ENCODE data around the gene MYL10. TPM values are rescaled to one million over a fixed set of nuclear protein-coding genes. Genes with fewer than 3 reads are reported as not detected.

The MYL10 gene
- total and polyA plus RNA-seq, 2 of the 8 experiments (the other 6 are each of a cell fraction or from before 2014, with no cell fraction given): 0.18 TPM; not detected in 1

DNA sequence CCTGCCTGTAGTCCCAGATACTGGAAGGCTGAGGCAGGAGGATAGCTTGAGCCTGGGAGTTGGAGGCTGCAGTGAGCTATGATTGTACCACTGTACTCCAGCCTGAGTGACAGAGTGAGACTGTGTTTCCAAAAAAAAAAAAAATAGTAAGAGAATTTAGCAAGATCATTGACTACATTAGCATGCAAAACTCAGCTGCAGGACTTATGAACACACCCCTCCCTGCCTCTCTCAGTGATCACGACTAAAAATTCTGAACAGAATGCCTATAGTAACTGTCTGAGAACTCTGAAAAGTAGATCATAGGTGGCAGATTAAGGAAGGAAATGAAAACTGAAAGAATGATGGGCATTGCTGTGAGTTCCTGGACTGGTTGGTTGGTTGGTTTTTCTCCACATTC is 50.5 kb downstream of the MYL10 start:
- no peak for FAIRE-seq
- ChIA-PET CTCF (ENCODE audit: partially characterized antibody) (interaction anchor here (0.6 to 1.7 kb wide), 3 partner anchors 102 to 693 kb away, joined by 3 to 4 read pairs (median 4); no protein-coding TSS in a partner anchor), POLR2A (ENCODE audit: partially characterized antibody) (interaction anchor here (0.8 kb wide), 1 partner anchor 176 kb away, joined by 3 read pairs; no protein-coding TSS in a partner anchor)
- Histone ChIP-seq H3K18ac (ENCODE audit: extremely low read depth, low read length) (no peak overlapping the region), H2AFZ (ENCODE audit: low read length) (no peak overlapping the region), H3K23me2 (ENCODE audit: low read depth, low read length) (no peaks in the 10 kb centered on the region), H3K23ac (ENCODE audit: insufficient read length) (no peak overlapping the region), H3K4me3 (ENCODE audit: extremely low read depth in 1 of 4, insufficient read depth in 2 of 4, low read depth in 3 of 4, low read length in 4 of 4) (no peak overlapping the region), H3K27me3 (replicated peaks in 1 of 4; ENCODE audit: control insufficient read depth in 3 of 4, extremely low read depth in 1 of 4, insufficient read depth in 3 of 4, low read length in 3 of 4) (no peaks in the 10 kb centered on the region), H2BK20ac (ENCODE audit: low read length) (no peak overlapping the region), H4K20me1 (replicated peaks in 1 of 2; ENCODE audit: control insufficient read depth in 1 of 2, insufficient read depth in 2 of 2, low read length in 2 of 2) (no peaks in the 10 kb centered on the region), H2BK15ac (ENCODE audit: low read length) (no peak overlapping the region), H3K4me2 (ENCODE audit: insufficient read depth in 1 of 2, low read depth in 2 of 2, low read length in 2 of 2) (no peak overlapping the region), H3K4me1 (replicated peaks in 1 of 4; ENCODE audit: control insufficient read depth in 3 of 4, insufficient read depth in 4 of 4, low read length in 3 of 4) (peaks cover 0 to 4% (median 1%) of the 10 kb centered on the region in 4 experiments; a peak in 3 of 7 replicates), H3K79me2 (ENCODE audit: control insufficient read depth in 1 of 2, insufficient read depth in 2 of 2, low read length in 2 of 2) (no peaks in the 10 kb centered on the region), H2AK5ac (ENCODE audit: low read depth, low read length) (no peak overlapping the region), H2BK5ac (ENCODE audit: low read depth, low read length) (no peak overlapping the region), H4K5ac (ENCODE audit: insufficient read length, low read depth, low read length) (no peak overlapping the region), H3K27ac (ENCODE audit: low read depth, low read length) (no peak overlapping the region), H3K56ac (replicated peaks; ENCODE audit: insufficient read length, low read depth, low read length) (no peak overlapping the region), H3K4ac (replicated peaks; ENCODE audit: insufficient read length, low read depth, low read length) (no peak overlapping the region), H3K79me1 (ENCODE audit: low read depth, low read length) (no peaks in the 10 kb centered on the region), H3K9ac (replicated peaks in 1 of 4; ENCODE audit: extremely low read depth in 1 of 4, low read depth in 3 of 4, low read length in 3 of 4) (no peak overlapping the region), H3K36me3 (ENCODE audit: control insufficient read depth in 2 of 4, insufficient read depth in 4 of 4, low read length in 3 of 4) (no peaks in the 10 kb centered on the region), H4K91ac (replicated peaks; ENCODE audit: insufficient read length, low read length) (no peak overlapping the region), H4K8ac (ENCODE audit: extremely low read depth, insufficient read depth, low read length) (no peak overlapping the region), H2BK12ac (ENCODE audit: low read depth, low read length) (no peak overlapping the region), H2BK120ac (replicated peaks; ENCODE audit: low read depth, low read length) (no peak overlapping the region), H3K14ac (ENCODE audit: insufficient read length) (no peak overlapping the region), H3K9me3 (ENCODE audit: insufficient read depth in 2 of 2, low read depth in 1 of 2, low read length in 1 of 2) (peaks cover 10 to 13% of the 10 kb centered on the region in 2 experiments)
- 86% methylated on average over 1 of the region's 1 CpG; no CpG with 5 or more reads in 1 of the 2 experiments for WGBS, 2 experiments (ENCODE audit: extremely low coverage in 1 of 2, insufficient coverage in 1 of 2, insufficient read length in 1 of 2, insufficient replicate concordance in 2 of 2, low coverage in 1 of 2, low lambda C conversion rate in 2 of 2, missing lambda C conversion rate in 1 of 2)
- no peak for TF ChIP-seq CBX8 (IDR thresholded peaks at IDR 0.05; ENCODE audit: borderline replicate concordance, low read depth, low read length)
- TF ChIP-seq SP2 (IDR thresholded peaks at IDR 0.05; ENCODE audit: low read length): no peak
- no peak for TF ChIP-seq TAF7 (optimal IDR thresholded peaks at IDR 0.05; ENCODE audit: borderline replicate concordance, low read depth, low read length)
- no peak for TF ChIP-seq SIRT6 (IDR thresholded peaks at IDR 0.05; ENCODE audit: low read length)
- no peak for TF ChIP-seq SIN3A (conservative IDR thresholded peaks at IDR 0.05 in 1 of 2, IDR thresholded peaks at IDR 0.05 in 1 of 2; ENCODE audit: low read depth in 1 of 2, low read length in 2 of 2)
- TF ChIP-seq NANOG (IDR thresholded peaks at IDR 0.05; ENCODE audit: insufficient read depth, low read depth, low read length, poor library complexity, severe bottlenecking): no peak
- TF ChIP-seq YY1 (IDR thresholded peaks at IDR 0.05; ENCODE audit: low read depth, low read length): no peak
- no peak for TF ChIP-seq RNF2 (IDR thresholded peaks at IDR 0.05; ENCODE audit: borderline replicate concordance, low read depth, low read length, missing control alignments, poor library complexity, severe bottlenecking)
- TF ChIP-seq CREB1 (IDR thresholded peaks at IDR 0.05): no peak
- TF ChIP-seq EZH2 (IDR thresholded peaks at IDR 0.05; ENCODE audit: low read depth, low read length, severe bottlenecking): no peak
- no peak for TF ChIP-seq GABPA (IDR thresholded peaks at IDR 0.05; ENCODE audit: borderline replicate concordance, insufficient read depth, low read length)
- no peak for DNase-seq (ENCODE audit: low read depth in 1 of 2, low spot score in 2 of 2)
